ENCODE measurements around the gene CHD5.

Gene CHD5

GRCh38 chr1:6145864-6146410 lies 34.2 kb downstream of the CHD5 start:
- Mint-ChIP-seq H3K9me3 (no peaks in the 10 kb centered on the region), H3K4me1 (ENCODE audit: low read depth) (no peaks in the 10 kb centered on the region), H3K36me3 (ENCODE audit: low read depth) (no peaks in the 10 kb centered on the region), H3K27ac (no peak overlapping the region), H3K4me3 (no peak overlapping the region), H3K27me3 (peaks cover 12% of the 10 kb centered on the region)
- intact Hi-C loops (cut with micrococcal nuclease) = no loop called here

- Mint-ChIP-seq H3K4me3 (no peak overlapping the region), H3K4me1 (ENCODE audit: low read depth) (no peaks in the 10 kb centered on the region), H3K36me3 (ENCODE audit: low read depth) (no peaks in the 10 kb centered on the region), H3K27me3 (peaks cover 12% of the 10 kb centered on the region), H3K9me3 (no peaks in the 10 kb centered on the region), H3K27ac (no peak overlapping the region)
- intact Hi-C loops (cut with micrococcal nuclease) = no loop called here
Observed at GRCh38 chr1:6145396-6145750, 34.7 kb downstream of the CHD5 start.

- H3K27ac Mint-ChIP-seq = no peak overlapping the region
- H3K27me3 Mint-ChIP-seq = peaks cover 12% of the 10 kb centered on the region
- H3K9me3 Mint-ChIP-seq = no peaks in the 10 kb centered on the region
- no peaks in the 10 kb centered on the region for H3K4me1 Mint-ChIP-seq (ENCODE audit: low read depth)
- H3K4me3 Mint-ChIP-seq = no peak overlapping the region
- intact Hi-C loops (cut with micrococcal nuclease) = no loop called here
- H3K36me3 Mint-ChIP-seq (ENCODE audit: low read depth) = no peaks in the 10 kb centered on the region
Observed at GRCh38 chr1:6144647-6145395, 35.3 kb downstream of the CHD5 start.

- no peak overlapping the region for H3K27ac Mint-ChIP-seq
Observed at GRCh38 chr1:6144175-6144574, 35.9 kb downstream of the CHD5 start.

GRCh38 chr1:6143395-6143794 lies 36.7 kb downstream of the CHD5 start:
- Mint-ChIP-seq H3K4me1 (ENCODE audit: low read depth) (no peaks in the 10 kb centered on the region), H3K4me3 (no peak overlapping the region), H3K9me3 (no peaks in the 10 kb centered on the region), H3K27ac (no peak overlapping the region), H3K27me3 (peaks cover 12% of the 10 kb centered on the region), H3K36me3 (ENCODE audit: low read depth) (no peaks in the 10 kb centered on the region)
- intact Hi-C loops (cut with micrococcal nuclease) = no loop called here

More at GRCh38 chr1:6144175-6144574, 35.9 kb downstream of the CHD5 start:
- Mint-ChIP-seq H3K36me3 (ENCODE audit: low read depth) (no peaks in the 10 kb centered on the region), H3K9me3 (no peaks in the 10 kb centered on the region), H3K27me3 (peaks cover 12% of the 10 kb centered on the region), H3K4me3 (no peak overlapping the region), H3K4me1 (ENCODE audit: low read depth) (no peaks in the 10 kb centered on the region)
- intact Hi-C loops (cut with micrococcal nuclease) = no loop called here

GRCh38 chr1:6142734-6143133 lies 37.4 kb downstream of the CHD5 start:
- Mint-ChIP-seq H3K36me3 (ENCODE audit: low read depth) (no peaks in the 10 kb centered on the region), H3K4me1 (ENCODE audit: low read depth) (no peaks in the 10 kb centered on the region), H3K27ac (no peak overlapping the region), H3K4me3 (no peak overlapping the region), H3K27me3 (peaks cover 6% of the 10 kb centered on the region), H3K9me3 (no peaks in the 10 kb centered on the region)
- intact Hi-C loops (cut with micrococcal nuclease) = no loop called here

- Mint-ChIP-seq H3K9me3 (no peaks in the 10 kb centered on the region), H3K27me3 (peaks cover 2% of the 10 kb centered on the region), H3K36me3 (ENCODE audit: low read depth) (no peaks in the 10 kb centered on the region), H3K4me1 (ENCODE audit: low read depth) (no peaks in the 10 kb centered on the region), H3K27ac (no peak overlapping the region), H3K4me3 (no peak overlapping the region)
- intact Hi-C loops (cut with micrococcal nuclease) = no loop called here
Observed at GRCh38 chr1:6142036-6142621, 38.0 kb downstream of the CHD5 start.

- Mint-ChIP-seq H3K27ac (no peak overlapping the region), H3K27me3 (peaks cover 2% of the 10 kb centered on the region), H3K36me3 (ENCODE audit: low read depth) (no peaks in the 10 kb centered on the region), H3K9me3 (no peaks in the 10 kb centered on the region), H3K4me1 (ENCODE audit: low read depth) (no peaks in the 10 kb centered on the region), H3K4me3 (no peak overlapping the region)
- intact Hi-C loops (cut with micrococcal nuclease) = no loop called here
Observed at GRCh38 chr1:6141592-6141991, 38.5 kb downstream of the CHD5 start.

- Mint-ChIP-seq H3K27ac (no peak overlapping the region), H3K36me3 (ENCODE audit: low read depth) (no peaks in the 10 kb centered on the region), H3K4me1 (ENCODE audit: low read depth) (no peaks in the 10 kb centered on the region), H3K4me3 (no peak overlapping the region), H3K9me3 (no peaks in the 10 kb centered on the region), H3K27me3 (peaks cover 2% of the 10 kb centered on the region)
- intact Hi-C loops (cut with micrococcal nuclease) = no loop called here
Observed at GRCh38 chr1:6140413-6140812, 39.7 kb downstream of the CHD5 start.

GRCh38 chr1:6137758-6138157 lies 42.4 kb downstream of the CHD5 start:
- no peaks in the 10 kb centered on the region for H3K9me3 Mint-ChIP-seq

GRCh38 chr1:6136516-6137220 lies 43.5 kb downstream of the CHD5 start:
- Mint-ChIP-seq H3K4me1 (ENCODE audit: low read depth) (no peaks in the 10 kb centered on the region), H3K27ac (no peak overlapping the region), H3K4me3 (no peak overlapping the region), H3K36me3 (ENCODE audit: low read depth) (no peaks in the 10 kb centered on the region), H3K9me3 (peaks cover 7% of the 10 kb centered on the region), H3K27me3 (peaks cover 4% of the 10 kb centered on the region)
- intact Hi-C loops (cut with micrococcal nuclease) = no loop called here

More at GRCh38 chr1:6137758-6138157, 42.4 kb downstream of the CHD5 start:
- Mint-ChIP-seq H3K27me3 (peaks cover 2% of the 10 kb centered on the region), H3K4me3 (no peak overlapping the region), H3K4me1 (ENCODE audit: low read depth) (no peaks in the 10 kb centered on the region), H3K27ac (no peak overlapping the region), H3K36me3 (ENCODE audit: low read depth) (no peaks in the 10 kb centered on the region)
- intact Hi-C loops (cut with micrococcal nuclease) = no loop called here

- no peaks in the 10 kb centered on the region for H3K36me3 Mint-ChIP-seq (ENCODE audit: low read depth)
- H3K27ac Mint-ChIP-seq = no peak overlapping the region
- H3K9me3 Mint-ChIP-seq = peaks cover 7% of the 10 kb centered on the region
Observed at GRCh38 chr1:6134741-6135510, 45.2 kb downstream of the CHD5 start.

GRCh38 chr1:6134206-6134605 lies 45.9 kb downstream of the CHD5 start:
- peaks cover 7% of the 10 kb centered on the region for H3K9me3 Mint-ChIP-seq
- intact Hi-C loops (cut with micrococcal nuclease) = no loop called here
- no peaks in the 10 kb centered on the region for H3K36me3 Mint-ChIP-seq (ENCODE audit: low read depth)
- peaks cover 4% of the 10 kb centered on the region for H3K27me3 Mint-ChIP-seq
- H3K4me3 Mint-ChIP-seq = no peak overlapping the region
- no peaks in the 10 kb centered on the region for H3K4me1 Mint-ChIP-seq (ENCODE audit: low read depth)
- H3K27ac Mint-ChIP-seq = no peak overlapping the region

More at GRCh38 chr1:6134741-6135510, 45.2 kb downstream of the CHD5 start:
- intact Hi-C loops (cut with micrococcal nuclease) = no loop called here
- Mint-ChIP-seq H3K4me1 (ENCODE audit: low read depth) (no peaks in the 10 kb centered on the region), H3K27me3 (peaks cover 4% of the 10 kb centered on the region), H3K4me3 (no peak overlapping the region)
